Calu3 (cell line): Measurements from ENCODE around the gene ATP8B2. TPM values are rescaled to one million over a fixed set of nuclear protein-coding genes. Genes with fewer than 3 reads are reported as not detected.
A peak's percentile ranks its signal among the peaks of the same experiment; 100 is the strongest.

Experiments
- BruUV-seq: library from RNA; stranded (reverse); fragments of 400-500 nt; replicated peaks from 2 replicates; lab custom pipeline; 2021; lab: Mats Ljungman, UMichigan
- CTCF ChIA-PET: fragments of 300-600 bp; sonication (Branson Sonifier 250); formaldehyde crosslinking; loops from one replicate; lab custom pipeline; 2022; ENCODE audit warnings: antibody characterized with exemption; lab: Charles Lee
- DNase-seq: peaks from one replicate; pipeline ENCODE4 v3.0.0; 2022
- H3K27ac Mint-ChIP-seq: one replicate; pipeline ENCODE4 v1.8.0; 2022; ENCODE audit warnings: mixed read lengths; ENCODE audit not compliant: unreplicated experiment
- H3K27me3 Mint-ChIP-seq: one replicate; pipeline ENCODE4 v1.8.0; 2022; ENCODE audit warnings: mixed read lengths; ENCODE audit not compliant: unreplicated experiment
- H3K36me3 Mint-ChIP-seq: one replicate; pipeline ENCODE4 v1.8.0; 2022; ENCODE audit warnings: mild to moderate bottlenecking, moderate library complexity, mixed read lengths; ENCODE audit not compliant: insufficient read depth, unreplicated experiment
- H3K4me1 Mint-ChIP-seq: one replicate; pipeline ENCODE4 v1.8.0; 2022; ENCODE audit warnings: mild to moderate bottlenecking, low read depth, mixed read lengths; ENCODE audit not compliant: unreplicated experiment
- H3K4me3 Mint-ChIP-seq: one replicate; pipeline ENCODE4 v1.8.0; 2022; ENCODE audit warnings: mild to moderate bottlenecking, low read depth, moderate library complexity, mixed read lengths; ENCODE audit not compliant: unreplicated experiment
- H3K9me3 Mint-ChIP-seq: one replicate; pipeline ENCODE4 v1.8.0; 2022; ENCODE audit warnings: low read depth, mixed read lengths; ENCODE audit not compliant: unreplicated experiment
- CTCF ChIP-seq: fragments of 200-600 bp; IDR thresholded peaks from one replicate; pipeline ENCODE4 v1.8.0; 2022; ENCODE audit warnings: antibody characterized with exemption; ENCODE audit not compliant: unreplicated experiment
- intact Hi-C: fragments of 100-400 bp; cut with micrococcal nuclease; formaldehyde crosslinking; loops from one replicate; pipeline ENCODE4 v1.10.0; 2022; ENCODE audit not compliant: unreplicated experiment
- total RNA-seq: library from RNA; stranded (reverse); gene quantifications from 2 replicates; pipeline ENCODE4 v1.2.3, GENCODE V29; 2022

Gene ATP8B2
- total RNA-seq, 1 experiment from 2014 or later, result 9.1 TPM

GRCh38 chr1:154379301-154379700 is 54.0 kb downstream of the ATP8B2 start:
- TF ChIP-seq CTCF, result no peak
- no peaks in the 10 kb centered on the region for H3K4me1 Mint-ChIP-seq
- H3K36me3 Mint-ChIP-seq, result no peaks in the 10 kb centered on the region
- H3K27me3 Mint-ChIP-seq, result no peaks in the 10 kb centered on the region
- intact Hi-C loops, result no loop called here
- CTCF ChIA-PET, result no interaction called here
- H3K4me3 Mint-ChIP-seq, result no peak overlapping the region
- no peak overlapping the region for H3K27ac Mint-ChIP-seq
- BruUV-seq, result no TSS peak
- H3K9me3 Mint-ChIP-seq, result no peaks in the 10 kb centered on the region
- no peak for DNase-seq

GRCh38 chr1:154384650-154385489 is 59.5 kb downstream of the ATP8B2 start:
- Mint-ChIP-seq H3K9me3 (no peaks in the 10 kb centered on the region), H3K27ac (no peak overlapping the region), H3K36me3 (no peaks in the 10 kb centered on the region), H3K4me1 (peaks cover 19% of the 10 kb centered on the region), H3K4me3 (no peak overlapping the region), H3K27me3 (no peaks in the 10 kb centered on the region)
- CTCF ChIA-PET, result interaction anchor here (0.8 to 1.0 kb wide), 2 partner anchors 13 to 64 kb away, joined by 3 read pairs; no protein-coding TSS in a partner anchor
- no peak for TF ChIP-seq CTCF
- no peak for DNase-seq
- no TSS peak for BruUV-seq
- intact Hi-C loops, result no loop called here

- H3K9me3 Mint-ChIP-seq, result no peaks in the 10 kb centered on the region
- no peaks in the 10 kb centered on the region for H3K27me3 Mint-ChIP-seq
- no TSS peak for BruUV-seq
- peak overlapping the region; percentile 6 for H3K4me3 Mint-ChIP-seq
- no peak for TF ChIP-seq CTCF
- intact Hi-C loops, result no loop called here
- peaks cover 19% of the 10 kb centered on the region for H3K4me1 Mint-ChIP-seq
- DNase-seq, result no peak
- CTCF ChIA-PET, result interaction anchor here (0.6 kb wide), 1 partner anchor 1115 kb away, joined by 4 read pairs; no protein-coding TSS in a partner anchor
- no peaks in the 10 kb centered on the region for H3K36me3 Mint-ChIP-seq
- peak overlapping the region; percentile 7 for H3K27ac Mint-ChIP-seq
Measured at GRCh38 chr1:154386643-154387352, 61.5 kb downstream of the ATP8B2 start.

- intact Hi-C loops, result no loop called here
- no TSS peak for BruUV-seq
- Mint-ChIP-seq H3K4me1 (peaks cover 8% of the 10 kb centered on the region), H3K27me3 (peaks cover 7% of the 10 kb centered on the region), H3K36me3 (no peaks in the 10 kb centered on the region), H3K27ac (no peak overlapping the region), H3K9me3 (no peaks in the 10 kb centered on the region), H3K4me3 (no peak overlapping the region)
- DNase-seq, result no peak
- no peak for TF ChIP-seq CTCF
- CTCF ChIA-PET, result interaction anchor here (0.5 to 1.2 kb wide), 5 partner anchors 15 to 72 kb away, joined by 3 read pairs; no protein-coding TSS in a partner anchor
Measured at GRCh38 chr1:154391086-154391770, 65.9 kb downstream of the ATP8B2 start.
